Kidney (tissue), 14 donors: ENCODE results near the gene TGFB1I1. TPM values are rescaled to one million over a fixed set of nuclear protein-coding genes. Genes with fewer than 3 reads are reported as not detected.

Experiments used
- DNase-seq, 5 donors: peaks; one replicate each; pipeline ENCODE4 v3.0.0-alpha.2; 2013 to 2020
- FAIRE-seq: peaks from 2 replicates; lab custom pipeline; 2012; peaks lifted over from hg19 to GRCh38; lab: Jason Lieb, UNC
- H3K27ac ChIP-seq, 2 donors: one replicate each; pipeline ENCODE4 v1.7.0; 2013; ENCODE audit warnings: low read depth in 2 of 2, low read length in 2 of 2, inconsistent platforms in 1 of 2
- H3K27me3 ChIP-seq: one replicate; pipeline ENCODE4 v1.7.1; 2013; ENCODE audit warnings: low read length, inconsistent platforms; ENCODE audit not compliant: control insufficient read depth, insufficient read depth
- H3K36me3 ChIP-seq, 3 donors: one replicate each; pipeline versions ENCODE4 v1.7.0 to v1.7.1; 2013; ENCODE audit warnings: low read length in 3 of 3, control low read depth in 1 of 3, inconsistent platforms in 1 of 3; ENCODE audit not compliant: insufficient read depth in 3 of 3, control insufficient read depth in 2 of 3
- H3K4me1 ChIP-seq, 3 donors: one replicate each; pipeline versions ENCODE4 v1.7.0 to v1.7.1; 2013; ENCODE audit warnings: low read length in 3 of 3, inconsistent platforms in 1 of 3, low read depth in 1 of 3; ENCODE audit not compliant: control insufficient read depth in 2 of 3, insufficient read depth in 2 of 3
- H3K4me3 ChIP-seq, 3 donors: one replicate each; pipeline versions ENCODE4 v1.7.0 to v1.8.1; 2013; ENCODE audit warnings: low read length in 3 of 3, control low read depth in 1 of 3, inconsistent platforms in 1 of 3
- H3K9ac ChIP-seq, 3 donors: one replicate each; pipeline versions ENCODE4 v1.7.0 to v1.7.1; 2013; ENCODE audit warnings: low read length in 3 of 3, control low read depth in 1 of 3, inconsistent platforms in 1 of 3
- H3K9me3 ChIP-seq, 3 donors: one replicate each; pipeline versions ENCODE4 v1.7.0 to v1.7.1; 2013; ENCODE audit warnings: low read length in 3 of 3, control low read depth in 1 of 3, inconsistent platforms in 1 of 3; ENCODE audit not compliant: control insufficient read depth in 2 of 3, insufficient read depth in 1 of 3
- CTCF ChIP-seq: IDR thresholded peaks from 3 replicates; pipeline ENCODE4 v1.5.1; 2012; ENCODE audit warnings: mild to moderate bottlenecking, moderate library complexity, borderline replicate concordance; ENCODE audit not compliant: insufficient read depth; ENCODE audit errors: extremely low read depth
- intact Hi-C: fragments of 100-400 bp; cut with DNase I; formaldehyde crosslinking; loops from one replicate; pipeline ENCODE4 v1.11.1; 2022
- polyA plus RNA-seq: library from polyadenylated mRNA; stranded (reverse); fragments of 350-450 nt; fragmentation: Illumina TruSeq; extraction: RNeasy Lipid Tissue Mini Kit (QIAGEN cat#74804); gene quantifications from one replicate; pipeline ENCODE4 v1.2.3, GENCODE V29; 2014; ENCODE audit warnings: low read depth, low replicate concordance; ENCODE audit not compliant: insufficient read depth
- total RNA-seq: library from RNA; stranded (reverse); fragmentation: NEBNext Ultra II Directional; extraction: Animal tissue kit (Norgen Biotek cat#: 25700); gene quantifications from one replicate; pipeline ENCODE4 v1.2.1, GENCODE V29; 2021
- donor health status: control.
- donor health status: control.
- donor health status: control.
- donor health status: control.
- donor health status: control.
- donor health status: DM: yes; HTN: yes; CAD: no.
- donor health status: Normal renal cell carcinoma (clear cell type).

The TGFB1I1 gene
- total and polyA plus RNA-seq, 2 donors from 2014 or later, result 27.5 to 54.4 TPM

- Histone ChIP-seq H3K27me3 (no peaks in the 10 kb centered on the region), H3K4me1 (peaks cover 0 to 13% (median 6%) of the 10 kb centered on the region in 3 donors), H3K4me3 (peak within 1 kb of the TSS; percentile 89 to 98 (median 93)), H3K36me3 (peaks cover 0 to 4% (median 3%) of the 10 kb centered on the region in 3 donors), H3K9me3 (no peaks in the 10 kb centered on the region), H3K9ac (peak within 1 kb of the TSS; percentile 86 to 95 (median 95)), H3K27ac (peak within 1 kb of the TSS; percentile 92 to 94)
- peak; percentile 92 to 97 (median 96) for DNase-seq
- FAIRE-seq, result no peak
- intact Hi-C loops, result no loop called here
- TF ChIP-seq CTCF, result no peak
These were observed 36.2 kb downstream of the TGFB1I1 start, which contains the start of gene RUSF1 for GRCh38 chr16:31507929-31508705. RUSF1 (minus strand) TSS chr16:31508391; CDS start chr16:31508373, 18 bp downstream.

GRCh38 chr16:31508706-31509195 is 36.8 kb downstream of the TGFB1I1 start:
- TF ChIP-seq CTCF, result no peak
- H3K36me3 ChIP-seq, result peaks cover 0 to 4% (median 3%) of the 10 kb centered on the region in 3 donors
- H3K9me3 ChIP-seq, result no peaks in the 10 kb centered on the region
- H3K27me3 ChIP-seq, result no peaks in the 10 kb centered on the region
- H3K27ac ChIP-seq, result peak overlapping the region; percentile 92 to 94
- FAIRE-seq, result no peak
- peak overlapping the region; percentile 89 to 98 (median 93) for H3K4me3 ChIP-seq
- peaks cover 0 to 13% (median 6%) of the 10 kb centered on the region in 3 donors for H3K4me1 ChIP-seq
- peak in 2 of 5 donors; percentile 22 to 74 for DNase-seq
- peak overlapping the region; percentile 86 to 95 (median 95) for H3K9ac ChIP-seq
- intact Hi-C loops, result no loop called here

GRCh38 chr16:31513126-31513525 is 41.2 kb downstream of the TGFB1I1 start:
- H3K4me3 ChIP-seq, result no peak overlapping the region
- H3K27me3 ChIP-seq, result no peaks in the 10 kb centered on the region
- no peaks in the 10 kb centered on the region for H3K9me3 ChIP-seq
- H3K27ac ChIP-seq, result no peak overlapping the region
- no peak for DNase-seq
- no peaks in the 10 kb centered on the region for H3K36me3 ChIP-seq
- intact Hi-C loops, result no loop called here
- TF ChIP-seq CTCF, result no peak
- no peak for FAIRE-seq
- peaks cover 0 to 4% (median 0%) of the 10 kb centered on the region in 3 donors for H3K4me1 ChIP-seq
- no peak overlapping the region for H3K9ac ChIP-seq
